Measurements from ENCODE around the gene MRPS18C.
"Not testable (repeated sequence)": the region's sequence is repeated elsewhere in the genome, so short reads cannot be mapped to it uniquely, and the experiment has no call there.

Gene MRPS18C

GRCh38 chr4:83455281-83456183, at the start of gene MRPS18C, which contains the start of gene HELQ:
TSS of gene MRPS18C (plus strand) at chr4:83456058. CDS start at chr4:83456078, 20 bp downstream.
TSS of gene HELQ (minus strand) at chr4:83455823. CDS start at chr4:83455693, 130 bp downstream.
- peak; percentile 97 for DNase-seq

GRCh38 chr4:83408908-83409307, 47.0 kb upstream of the MRPS18C start:
- no peak for DNase-seq

DNA sequence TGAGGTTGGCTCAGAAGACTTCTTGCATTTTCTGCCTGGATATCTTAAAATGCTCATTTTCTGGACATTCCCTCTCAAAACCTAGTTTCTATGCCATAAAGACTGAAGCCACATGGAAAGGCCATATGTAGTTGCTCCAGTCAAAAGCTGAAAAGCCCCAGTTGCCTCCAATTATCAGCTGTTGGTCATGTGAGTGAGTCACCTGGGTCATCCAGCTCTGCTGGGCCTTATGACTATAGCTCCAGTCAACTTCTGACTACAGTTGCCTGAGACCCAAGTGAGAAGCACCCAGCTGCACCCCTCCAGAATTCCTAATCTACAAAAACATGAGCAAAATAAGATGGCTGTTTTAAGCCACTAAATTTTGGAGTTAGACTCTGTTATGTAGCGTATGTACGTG, 42.2 kb upstream of the MRPS18C start:
- no peak for DNase-seq

DNA sequence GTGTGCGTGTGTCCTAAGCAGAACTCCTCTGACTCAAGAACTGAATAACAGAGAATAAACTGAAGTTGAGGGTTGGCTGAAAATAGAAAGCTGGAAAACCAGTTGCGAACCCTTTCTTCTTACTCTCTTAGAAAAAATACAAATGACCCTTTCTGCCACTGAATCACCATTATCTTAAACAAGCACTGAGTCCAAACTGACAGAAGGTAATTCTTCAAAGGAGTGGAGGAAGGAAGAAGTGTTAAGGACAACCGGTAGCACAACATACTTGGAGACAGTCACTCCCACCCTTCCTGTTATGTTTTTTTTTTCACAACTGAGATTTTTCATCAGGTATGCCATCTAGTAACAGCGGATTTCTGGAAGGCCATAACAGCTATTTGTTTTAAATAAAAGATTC, 38.3 kb upstream of the MRPS18C start:
- no peak for DNase-seq

DNA sequence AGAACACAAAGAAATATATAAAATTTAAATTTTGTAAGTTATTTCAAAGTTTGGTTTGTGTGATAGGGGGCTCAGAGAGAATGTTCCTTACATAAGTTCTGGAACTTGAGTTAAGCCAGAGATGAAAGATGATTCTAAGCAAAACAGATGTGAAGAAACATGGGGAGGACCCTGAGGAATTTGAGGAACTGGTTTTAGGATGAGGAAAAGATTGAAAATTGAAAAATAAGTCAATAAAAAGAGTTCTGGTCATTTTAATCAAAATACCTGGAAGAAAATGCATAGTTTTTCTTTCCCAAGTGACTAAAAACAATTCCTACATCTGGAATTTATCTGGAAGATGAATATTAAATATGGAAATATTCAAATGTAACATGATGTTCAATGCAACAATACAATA, 37.6 kb upstream of the MRPS18C start:
- DNase-seq: no peak

DNA sequence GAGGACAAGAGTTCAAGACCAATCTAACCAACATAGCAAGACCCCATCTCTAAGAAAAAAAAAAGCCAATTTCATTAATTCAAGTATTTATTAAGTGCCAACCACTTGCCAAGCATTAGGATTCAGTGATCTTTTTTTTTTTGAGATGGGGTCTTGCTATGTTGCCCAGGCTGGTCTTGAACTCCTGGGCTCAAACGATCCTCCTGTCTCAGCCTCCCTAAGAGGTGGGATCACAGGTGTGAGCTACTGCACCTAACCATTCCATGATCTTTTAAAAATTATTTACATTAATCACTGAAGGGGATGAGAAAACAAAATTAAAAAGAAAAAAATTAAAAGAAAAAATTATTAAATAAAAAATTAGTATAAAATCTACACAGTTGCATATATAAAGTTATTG, 24.7 kb upstream of the MRPS18C start:
- no peak for DNase-seq

DNA sequence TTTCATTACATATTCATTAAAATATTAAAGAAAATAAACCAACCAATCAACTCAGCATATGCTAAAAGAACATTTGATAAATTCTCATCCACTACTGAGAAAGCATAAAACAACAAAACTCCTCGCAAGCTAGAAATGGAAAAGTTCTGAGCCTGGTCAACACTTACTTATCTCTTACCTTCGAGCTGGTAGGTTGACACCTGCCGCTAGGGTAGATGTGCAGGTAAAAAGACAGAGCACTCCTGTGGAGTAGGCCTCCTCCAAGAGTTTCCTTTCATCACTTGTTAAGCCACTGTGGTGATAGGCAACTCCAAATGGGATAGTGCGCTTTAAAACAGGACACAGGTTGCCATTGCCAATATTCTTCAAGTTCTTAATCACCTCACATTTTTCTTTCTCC, 19.2 kb upstream of the MRPS18C start:
- no peak for DNase-seq

GRCh38 chr4:83438719-83439118, 17.1 kb upstream of the MRPS18C start:
- DNase-seq: no peak

DNA sequence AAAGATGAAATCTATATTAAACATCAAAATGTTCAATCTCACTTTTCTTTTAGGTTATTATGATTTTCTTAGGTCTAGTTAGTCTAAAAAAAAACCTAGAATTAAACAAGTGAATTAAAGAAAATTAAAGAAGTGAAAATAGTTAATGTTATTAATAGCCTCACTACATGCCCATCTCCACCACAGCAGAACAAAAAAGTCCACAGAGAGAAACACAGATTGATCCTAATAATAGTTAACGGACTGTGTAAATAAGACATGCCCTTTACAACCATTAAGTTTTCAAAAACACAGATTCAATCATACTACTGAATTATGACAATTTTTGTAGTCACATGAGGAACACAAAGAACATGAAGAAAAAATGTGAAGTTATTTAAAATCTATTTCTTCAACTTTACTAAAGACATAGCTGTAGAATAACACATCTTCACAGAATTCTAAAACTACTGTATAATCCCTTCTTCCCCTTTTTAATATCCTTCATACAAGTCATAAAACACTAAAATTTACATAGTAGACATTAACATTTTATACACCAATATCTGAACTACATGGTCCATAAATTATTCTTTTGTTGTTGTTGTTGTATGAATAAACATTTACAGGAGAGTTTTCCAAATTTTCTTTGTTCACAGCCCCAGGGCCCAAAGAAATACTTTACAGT, 15.6 kb upstream of the MRPS18C start:
- no peak for DNase-seq

DNA sequence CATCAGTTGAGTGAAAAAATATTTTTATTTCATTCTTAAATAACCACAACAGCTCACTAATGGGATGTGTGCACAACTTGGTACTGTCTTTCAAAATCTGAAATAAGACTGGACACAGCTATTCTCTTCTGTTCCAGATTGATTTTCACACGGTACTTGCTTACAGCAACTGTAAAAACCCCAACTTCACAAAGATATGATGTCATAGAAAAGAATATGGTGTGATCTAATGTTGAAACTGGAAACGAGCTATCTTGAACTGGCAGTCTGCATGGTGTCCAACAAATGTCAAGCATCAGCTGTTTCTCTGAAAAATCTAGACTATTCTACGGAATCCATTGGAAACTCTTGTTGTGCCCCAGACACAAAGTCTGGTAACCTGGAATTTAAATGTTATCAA, 15.0 kb upstream of the MRPS18C start:
- no peak for DNase-seq

DNA sequence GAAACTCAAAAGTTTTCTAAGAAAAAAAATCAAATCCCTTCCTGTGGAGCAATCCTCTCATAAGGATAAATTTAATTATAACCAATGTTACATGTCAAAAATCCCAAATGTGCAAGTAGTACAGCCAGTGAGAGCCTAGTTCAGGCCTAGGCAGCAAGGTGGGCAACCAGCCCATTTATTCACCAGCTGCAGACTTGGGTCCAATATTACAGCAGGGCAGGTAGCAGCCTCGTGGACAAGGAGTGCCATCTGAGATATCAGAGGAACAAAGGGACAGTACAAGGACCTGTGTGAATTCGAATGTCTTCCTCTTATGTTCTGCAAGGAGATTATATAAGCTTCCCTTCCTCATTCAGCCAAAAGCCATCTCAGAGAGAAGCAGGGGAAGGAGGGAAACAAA, 6.8 kb upstream of the MRPS18C start:
- DNase-seq: no peak

- no peak for DNase-seq
Measured at GRCh38 chr4:83454686-83455085, 1.2 kb upstream of the MRPS18C start.

DNA sequence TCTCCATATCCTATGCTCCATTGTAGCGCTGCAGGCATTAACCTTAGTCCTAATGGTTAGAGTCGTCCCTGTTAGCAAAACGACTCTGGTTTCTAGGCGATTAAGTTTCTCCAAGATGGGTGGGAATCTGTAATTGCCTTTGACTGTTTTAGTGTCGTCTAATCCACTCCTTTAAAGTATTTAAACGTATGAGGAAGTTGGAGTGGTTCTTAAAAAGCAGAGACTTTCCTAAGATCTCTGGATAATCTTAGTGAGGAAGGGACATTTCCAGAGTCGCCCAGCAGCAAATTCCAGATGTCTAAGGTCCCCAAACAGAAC, 285 bp downstream of the MRPS18C start:
- DNase-seq: no peak

DNA sequence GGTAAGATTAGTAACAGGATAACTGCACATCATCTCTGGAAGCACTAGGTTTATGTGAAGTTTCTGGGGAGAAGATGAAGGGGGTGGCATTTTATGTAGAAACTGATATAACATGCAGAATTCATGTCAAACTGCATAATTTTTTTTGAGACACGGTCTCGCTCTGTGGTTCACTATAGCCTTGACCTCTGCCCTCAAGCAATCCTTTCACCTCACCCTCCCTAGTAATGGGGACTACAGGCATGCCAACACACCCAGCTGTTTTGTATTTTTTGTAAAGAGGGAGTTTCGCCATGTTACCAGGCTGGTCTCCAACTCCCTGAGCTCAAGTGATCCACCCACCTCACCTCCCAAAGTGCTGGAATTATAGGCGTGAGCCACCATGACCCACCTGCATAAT, 17.6 kb downstream of the MRPS18C start:
- DNase-seq: no peak

GRCh38 chr4:83473966-83474365, 18.1 kb downstream of the MRPS18C start:
- no peak for DNase-seq

DNA sequence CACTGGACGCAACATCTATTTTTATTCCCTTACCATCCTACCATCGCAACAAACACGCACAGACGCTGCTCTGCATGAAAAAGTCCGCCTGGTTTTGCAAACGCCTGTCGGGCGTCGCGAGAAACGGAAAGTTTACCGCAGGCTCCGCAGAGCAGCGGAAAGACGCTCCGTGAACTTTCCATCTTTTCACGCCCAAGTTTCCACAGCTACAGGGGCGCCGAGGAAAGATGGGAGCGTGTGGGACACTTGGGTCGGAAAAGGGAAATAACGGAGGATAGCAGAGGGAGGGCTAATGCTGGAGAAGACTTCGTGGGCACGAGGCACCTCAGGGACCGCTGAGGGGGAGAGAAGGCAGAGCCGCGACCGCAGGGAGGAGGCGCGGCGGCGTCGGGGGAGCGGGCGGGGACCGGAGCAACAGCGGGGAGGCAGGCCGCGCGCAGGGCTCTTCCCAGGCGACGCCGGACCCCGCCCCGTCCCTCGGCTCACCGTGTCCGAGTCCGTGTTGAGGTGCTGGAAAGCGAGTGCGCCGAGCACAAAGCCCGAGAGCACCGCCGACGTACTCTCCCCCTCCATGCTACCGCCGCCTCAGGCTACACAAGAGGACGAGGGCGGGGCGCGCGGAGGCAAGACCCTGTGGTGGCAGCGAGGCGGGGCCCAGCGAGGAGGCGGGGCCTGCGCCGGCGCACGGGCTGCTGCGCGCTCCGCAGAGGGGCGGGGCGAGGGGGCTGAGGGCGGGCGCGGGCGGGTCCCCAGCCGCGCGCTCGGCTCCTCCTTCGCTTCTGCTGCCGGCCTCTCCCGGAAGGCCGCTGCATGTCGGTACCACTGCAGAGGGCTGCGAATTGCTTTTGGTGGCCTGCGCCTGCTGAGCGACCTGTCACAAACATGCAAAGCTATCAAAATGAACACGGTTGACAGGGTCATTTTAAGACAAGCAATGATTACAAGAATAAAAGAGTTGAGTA, 28.9 kb downstream of the MRPS18C start, which contains the start of gene ABRAXAS1:
ABRAXAS1 (minus strand) TSS at position 601 of the 962 bp plus-strand sequence; CDS start at position 573, 28 bp downstream.
- peak; percentile 92 for DNase-seq

- DNase-seq: no peak
Measured at GRCh38 chr4:83486457-83487129, 30.7 kb downstream of the MRPS18C start.

GRCh38 chr4:83489711-83490326, 34.0 kb downstream of the MRPS18C start:
- DNase-seq: no peak

DNA sequence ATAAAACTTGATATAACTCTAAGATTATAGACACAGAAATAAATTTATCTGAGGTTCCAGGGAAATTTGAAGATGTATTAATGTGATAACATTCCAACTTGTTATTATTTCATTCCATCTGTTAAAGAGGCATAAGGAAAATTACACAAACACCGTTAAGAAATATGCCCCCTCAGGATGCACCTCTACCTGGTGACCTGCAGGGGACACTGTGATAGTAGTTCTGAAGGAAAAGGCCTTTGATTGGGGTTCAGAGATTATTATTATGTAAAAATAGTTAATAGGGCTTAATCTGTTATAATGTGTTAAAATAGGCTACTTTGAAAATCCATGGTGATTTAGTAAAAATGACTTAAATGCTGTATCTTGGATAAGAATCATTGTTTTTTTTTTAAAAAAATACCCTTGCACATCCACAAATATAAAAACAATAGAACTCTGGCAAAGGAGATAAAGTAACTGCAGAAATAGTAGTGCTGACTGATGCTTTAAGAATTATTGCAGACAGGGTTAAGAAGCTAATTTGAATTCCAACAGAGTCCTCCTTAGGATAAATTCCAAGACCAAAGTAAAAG, 35.1 kb downstream of the MRPS18C start:
- no peak for DNase-seq

DNA sequence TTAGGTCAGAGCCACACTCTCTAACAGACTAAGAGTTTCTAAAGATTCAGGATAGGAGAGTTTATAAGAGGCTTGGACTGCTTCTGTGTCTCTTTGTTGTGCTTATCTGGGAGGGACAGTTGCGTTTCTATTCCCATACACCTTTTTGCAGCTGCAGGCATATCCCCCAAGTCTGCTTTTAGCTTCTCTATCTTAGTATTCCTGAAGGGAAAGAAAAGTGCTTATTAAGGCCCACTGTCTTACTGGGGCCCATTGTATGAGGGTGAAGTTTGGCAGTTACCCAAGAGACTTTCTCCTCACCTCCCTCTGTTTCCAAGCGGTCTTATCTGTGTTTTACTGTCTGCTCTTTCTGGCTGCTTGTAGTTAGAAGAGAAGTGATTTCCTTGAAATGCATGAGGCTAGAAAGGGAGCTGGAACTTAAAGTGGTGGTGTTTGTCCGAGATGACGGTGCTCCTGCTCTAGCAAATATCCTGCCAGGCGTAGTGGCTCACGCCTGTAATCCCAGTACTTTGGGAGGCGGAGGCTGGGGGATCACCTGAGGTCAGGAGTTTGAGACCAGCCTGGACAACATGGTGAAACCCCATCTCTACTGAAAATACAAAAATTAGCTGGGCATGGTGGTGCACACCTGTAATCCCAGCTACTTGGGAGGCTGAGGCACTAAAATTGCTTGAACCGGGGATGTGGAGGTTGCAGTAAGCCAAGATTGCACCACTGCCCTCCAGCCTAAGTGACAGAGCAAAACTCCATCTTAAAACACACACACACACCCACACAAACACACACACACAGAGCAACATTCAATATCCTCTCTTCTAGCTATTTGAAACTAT, 40.4 kb downstream of the MRPS18C start:
- DNase-seq: not testable (repeated sequence)

DNA sequence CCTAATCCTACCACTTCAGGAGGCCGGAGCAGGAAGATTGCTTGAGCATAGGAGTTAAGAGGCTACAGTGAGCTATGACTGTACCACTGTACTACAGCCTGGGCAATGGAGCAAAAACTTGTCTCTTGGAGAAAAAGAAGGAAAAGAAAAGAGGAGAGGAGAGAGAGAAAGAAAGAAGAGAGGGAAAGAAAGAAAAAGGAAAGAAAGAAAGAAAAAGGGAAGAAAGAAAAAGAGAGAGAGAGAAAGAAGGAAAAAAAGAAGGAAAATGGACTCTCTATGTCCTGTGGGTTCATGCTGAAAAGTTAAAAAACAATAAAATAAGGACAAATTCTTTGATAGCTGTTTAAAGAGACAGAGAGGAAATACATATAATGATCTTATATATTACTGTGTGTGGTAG, 42.3 kb downstream of the MRPS18C start:
- DNase-seq: no peak
